ENCODE results near the gene RIN3.

GRCh38 chr14:92677955-92678354 is 164.4 kb downstream of the RIN3 start:
- TF ChIP-seq POLR2A (IDR thresholded peaks at IDR 0.05) (no peak), CTCF (IDR thresholded peaks at IDR 0.05) (no peak)
